Frontal cortex (tissue), 4 donors: ENCODE data around the gene OLR1. TPM values are rescaled to one million over a fixed set of nuclear protein-coding genes. Genes with fewer than 3 reads are reported as not detected.
"Not testable (repeated sequence)": the region's sequence is repeated elsewhere in the genome, so short reads cannot be mapped to it uniquely, and the experiment has no call there.

Experiments
- DNase-seq, 2 donors: peaks; one replicate each; pipeline ENCODE4 v3.0.0; 2012; ENCODE audit warnings: low spot score in 2 of 2
- FAIRE-seq: peaks from 2 replicates; lab custom pipeline; 2012; peaks lifted over from hg19 to GRCh38; lab: Jason Lieb, UNC
- total RNA-seq: library from RNA; depleted of rRNA; stranded (reverse); fragments of >200 nt; gene quantifications from one replicate; pipeline ENCODE4 v1.2.3, GENCODE V29; 2014
- donor health status: control.
- donor health status: control.
- donor health status: control.

Gene OLR1
- total RNA-seq, 1 donor from 2014 or later: 4.1 TPM

DNA sequence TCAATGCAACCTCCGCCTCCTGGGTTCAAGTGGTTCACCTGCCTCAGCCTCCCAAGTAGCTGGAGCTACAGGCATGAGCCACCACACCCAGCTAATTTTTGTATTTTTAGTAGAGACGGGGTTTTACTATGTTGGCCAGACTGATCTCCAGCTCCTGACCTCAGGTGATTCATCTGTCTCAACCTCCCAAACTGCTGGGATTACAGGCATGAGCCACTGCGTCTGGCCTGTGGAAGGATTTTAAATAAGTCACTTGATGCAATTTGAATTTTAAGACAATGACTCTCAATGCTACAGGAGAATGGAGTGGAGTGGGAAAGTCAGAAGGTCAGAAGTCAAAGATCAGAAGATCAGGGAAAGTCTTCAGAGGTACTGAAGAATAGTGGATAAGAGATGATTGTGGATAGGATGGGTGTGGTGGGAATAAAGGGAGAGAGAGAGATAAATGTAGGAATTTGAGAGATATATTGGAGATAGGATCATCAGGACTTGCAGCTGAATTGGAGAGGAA lies 22.3 kb upstream of the OLR1 start:
- FAIRE-seq (no peak), DNase-seq (no peak)

DNA sequence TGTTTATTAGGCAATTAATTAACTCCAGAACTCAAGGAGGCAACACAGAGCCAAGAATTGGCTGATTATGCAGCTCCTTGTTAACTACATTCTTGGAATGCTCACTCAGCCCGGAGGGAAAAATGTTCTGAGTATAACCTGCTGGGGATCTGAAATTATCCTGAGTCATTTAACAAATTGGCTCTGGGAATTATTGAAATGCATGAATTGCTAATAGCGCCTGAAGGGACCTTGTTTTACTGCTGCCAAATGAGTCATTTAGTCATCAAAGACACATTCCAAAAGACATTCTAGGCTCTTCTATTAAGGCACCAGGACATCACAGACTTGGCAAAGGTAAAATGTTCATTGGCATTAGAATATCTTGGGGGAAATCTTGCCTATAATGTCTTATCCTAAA lies 19.9 kb upstream of the OLR1 start:
- DNase-seq (no peak), FAIRE-seq (no peak)

DNA sequence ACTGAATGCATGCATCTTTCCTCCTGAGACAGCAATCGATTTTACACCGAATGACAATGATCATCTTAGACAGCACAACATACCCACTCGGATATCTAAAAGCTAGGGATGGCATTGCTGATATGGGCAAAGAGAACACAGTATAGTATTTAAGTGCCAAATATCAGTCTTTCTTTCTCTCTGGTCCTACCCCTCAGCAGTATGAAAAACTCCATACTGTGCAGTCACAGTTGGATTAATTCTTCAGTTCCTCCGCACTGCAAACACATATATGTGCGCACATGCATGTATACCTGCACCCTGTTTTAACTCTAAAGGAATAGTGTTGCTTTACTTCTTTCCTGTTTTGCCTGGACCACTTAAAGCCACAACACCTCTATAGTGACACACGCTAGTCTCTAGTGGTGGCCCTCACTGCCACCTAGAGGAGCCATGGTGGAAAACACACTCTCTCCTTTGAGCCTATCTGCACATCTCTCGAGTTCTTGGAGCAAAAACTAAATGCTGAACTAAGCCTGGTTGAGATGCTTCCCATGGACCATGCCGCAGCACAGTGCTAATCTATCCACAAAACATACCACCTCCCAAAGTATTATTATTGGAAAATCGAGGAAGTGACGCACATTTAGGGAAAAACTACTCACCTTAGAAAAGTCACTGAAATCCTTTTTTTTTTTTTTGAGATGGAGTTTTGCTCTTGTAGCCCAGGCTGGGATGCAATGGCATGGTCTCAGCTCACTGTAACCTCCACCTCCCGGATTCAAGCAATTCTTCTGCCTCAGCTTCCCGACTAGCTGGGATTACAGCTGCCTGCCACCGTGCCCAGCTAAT lies 18.8 kb upstream of the OLR1 start:
- DNase-seq: peak; percentile 45 to 74
- FAIRE-seq: no peak

DNA sequence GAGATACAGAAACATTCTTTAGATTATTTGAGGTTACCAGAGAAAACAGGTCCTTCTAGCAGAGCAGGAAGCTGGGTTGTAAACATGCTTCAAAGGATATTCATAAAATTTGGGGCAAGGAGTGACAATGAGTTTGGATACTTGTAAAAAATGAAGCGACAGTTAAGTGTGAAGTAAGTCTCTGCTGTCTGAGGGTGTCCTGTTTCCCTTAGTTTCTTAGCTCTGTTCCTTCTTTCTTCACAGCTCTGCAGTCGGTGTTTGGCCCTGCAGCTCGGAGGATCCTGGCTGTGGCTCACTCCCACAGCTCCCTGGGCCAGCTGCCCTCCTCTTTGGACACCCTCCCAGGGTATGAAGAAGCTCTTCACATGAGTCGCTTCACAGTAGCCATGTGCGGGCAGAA lies 17.7 kb upstream of the OLR1 start:
- DNase-seq (no peak), FAIRE-seq (no peak)

DNA sequence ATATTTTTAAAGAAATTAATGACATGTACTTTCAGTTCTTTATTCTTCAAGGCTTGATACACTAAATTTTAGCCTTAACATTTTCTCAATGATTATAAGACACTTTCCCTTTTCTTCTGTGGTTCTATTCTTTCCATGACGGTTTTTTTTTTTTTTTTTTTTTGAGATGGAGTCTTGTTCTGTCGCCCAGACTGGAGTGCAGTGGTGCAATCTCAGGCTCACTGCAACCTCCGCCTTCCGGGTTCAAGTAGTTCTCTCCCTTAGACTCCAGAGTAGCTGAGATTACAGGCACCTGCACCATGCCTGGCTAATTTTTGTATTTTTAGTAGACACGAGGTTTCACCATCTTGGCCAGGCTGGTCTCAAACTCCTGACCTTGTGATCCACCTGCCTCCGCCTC lies 15.0 kb upstream of the OLR1 start:
- not testable (repeated sequence) for DNase-seq, FAIRE-seq

DNA sequence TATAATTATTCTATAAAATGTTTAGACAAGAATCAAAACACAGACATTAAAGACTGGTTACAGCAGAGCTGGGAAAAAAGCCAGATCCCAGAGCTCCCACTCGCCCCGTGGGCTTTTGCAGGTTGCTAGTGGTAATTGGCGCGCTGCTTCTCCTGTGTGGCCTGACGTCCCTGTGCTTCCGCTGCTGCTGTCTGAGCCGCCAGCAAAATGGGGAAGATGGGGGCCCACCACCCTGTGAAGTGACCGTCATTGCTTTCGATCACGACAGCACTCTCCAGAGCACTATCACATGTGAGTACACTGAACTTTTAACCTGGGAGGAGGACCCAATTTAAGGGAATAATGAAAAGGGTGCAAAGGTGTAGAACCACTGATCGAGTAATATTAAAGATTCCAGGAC lies 14.4 kb upstream of the OLR1 start:
- FAIRE-seq: no peak
- no peak for DNase-seq

DNA sequence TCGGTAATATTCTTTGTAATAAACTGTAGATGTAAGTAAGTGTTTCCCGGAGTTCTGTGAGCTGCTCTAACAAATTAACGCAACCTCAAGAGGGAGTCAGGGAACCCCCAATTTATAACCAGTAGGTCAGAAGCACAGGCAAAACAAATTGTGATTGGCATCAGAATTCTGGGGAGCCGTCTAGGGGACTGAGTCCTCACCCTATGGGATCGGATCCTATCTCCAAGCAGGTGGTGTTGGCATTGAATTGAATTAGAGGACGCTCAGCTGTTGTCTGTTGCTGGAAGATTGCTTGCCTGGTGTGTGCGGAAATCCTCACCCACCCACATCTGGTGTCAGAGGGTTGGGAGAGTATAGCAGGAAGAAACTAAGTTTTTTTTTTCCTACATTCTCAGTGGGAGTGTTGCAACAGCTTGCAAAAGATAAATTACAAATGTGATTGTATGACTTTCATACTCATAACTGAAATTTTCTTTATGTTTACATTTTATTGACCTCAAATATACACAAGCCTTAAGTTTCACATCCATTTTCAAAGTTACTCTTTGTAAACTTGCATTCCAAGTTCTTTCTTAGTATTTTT lies 12.4 kb upstream of the OLR1 start:
- FAIRE-seq (no peak), DNase-seq (no peak)

DNA sequence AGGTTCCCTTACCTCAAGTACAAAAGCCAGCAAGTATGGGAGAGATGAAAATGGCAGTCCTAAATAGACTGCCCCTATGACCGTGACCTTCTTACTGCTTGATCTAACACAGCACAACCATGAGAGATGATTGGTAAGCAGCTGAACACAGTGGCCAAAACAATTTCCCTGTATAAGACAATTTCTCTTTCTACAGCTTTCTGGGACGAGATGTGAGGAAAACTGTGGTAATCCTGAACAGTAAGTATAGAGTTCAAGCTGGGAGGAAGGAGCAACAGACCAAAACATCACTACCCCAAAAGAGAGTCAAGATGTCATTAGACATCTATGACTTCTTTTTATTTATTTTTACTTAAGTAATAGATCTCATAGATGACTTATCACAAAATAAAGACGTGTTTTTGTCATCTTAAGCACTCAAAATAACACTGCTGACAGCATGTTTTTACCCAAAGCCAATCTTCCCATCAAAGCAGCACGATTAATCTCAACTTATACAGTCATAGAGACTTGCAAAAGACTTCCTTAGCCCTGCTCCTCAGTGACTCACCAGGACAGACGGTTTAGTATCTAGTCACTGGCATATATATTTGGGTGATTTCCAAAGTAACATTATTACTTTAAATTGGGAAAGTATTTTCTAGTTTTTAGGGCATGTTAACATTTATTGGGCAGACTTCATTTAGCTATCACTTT lies 10.6 kb upstream of the OLR1 start:
- FAIRE-seq (no peak), DNase-seq (no peak)

DNA sequence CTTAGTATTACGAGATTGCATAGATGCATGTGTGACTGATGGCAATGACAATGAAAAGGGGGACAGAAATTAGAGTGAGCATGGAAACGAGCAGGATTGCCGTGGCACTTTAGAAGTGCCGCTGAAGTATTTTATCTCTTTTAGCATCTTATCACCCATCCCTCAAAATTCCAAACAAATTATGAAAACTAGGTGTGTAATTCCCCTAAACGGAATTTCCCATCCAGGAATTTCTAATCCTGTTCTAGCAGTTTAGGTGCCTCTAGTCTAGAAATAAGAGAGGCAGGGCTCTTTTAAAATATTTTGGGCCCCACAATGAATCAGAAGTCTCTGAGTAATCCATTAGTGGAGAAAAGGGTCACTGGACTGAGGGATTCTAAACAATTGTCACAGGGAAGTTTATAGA lies 7.8 kb upstream of the OLR1 start:
- no peak for FAIRE-seq
- DNase-seq: no peak

DNA sequence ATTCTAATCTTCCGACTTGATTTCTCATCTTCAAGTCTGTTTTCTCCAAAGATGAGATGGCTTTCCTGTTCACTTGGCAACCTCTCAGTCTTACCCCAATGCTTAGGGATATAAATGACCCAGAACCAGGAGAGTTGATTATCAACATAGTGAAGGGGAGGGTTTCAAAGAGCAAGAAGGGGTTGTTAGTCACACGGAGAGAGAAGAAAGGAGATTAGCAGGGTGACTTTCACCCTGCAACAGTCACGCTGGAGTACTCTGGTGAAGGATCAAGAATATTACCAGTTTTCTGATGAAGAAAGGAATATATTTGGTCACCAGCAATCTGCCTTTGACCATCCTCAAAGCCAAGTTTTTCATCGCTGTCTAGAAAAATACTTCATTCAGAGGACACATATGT lies 6.9 kb upstream of the OLR1 start, which contains the start of gene TMEM52B:
Gene TMEM52B (plus strand): TSS at position 212 of the 400 bp plus-strand sequence. CDS start 543 bp downstream, outside the sequence.
- FAIRE-seq: no peak
- no peak for DNase-seq

DNA sequence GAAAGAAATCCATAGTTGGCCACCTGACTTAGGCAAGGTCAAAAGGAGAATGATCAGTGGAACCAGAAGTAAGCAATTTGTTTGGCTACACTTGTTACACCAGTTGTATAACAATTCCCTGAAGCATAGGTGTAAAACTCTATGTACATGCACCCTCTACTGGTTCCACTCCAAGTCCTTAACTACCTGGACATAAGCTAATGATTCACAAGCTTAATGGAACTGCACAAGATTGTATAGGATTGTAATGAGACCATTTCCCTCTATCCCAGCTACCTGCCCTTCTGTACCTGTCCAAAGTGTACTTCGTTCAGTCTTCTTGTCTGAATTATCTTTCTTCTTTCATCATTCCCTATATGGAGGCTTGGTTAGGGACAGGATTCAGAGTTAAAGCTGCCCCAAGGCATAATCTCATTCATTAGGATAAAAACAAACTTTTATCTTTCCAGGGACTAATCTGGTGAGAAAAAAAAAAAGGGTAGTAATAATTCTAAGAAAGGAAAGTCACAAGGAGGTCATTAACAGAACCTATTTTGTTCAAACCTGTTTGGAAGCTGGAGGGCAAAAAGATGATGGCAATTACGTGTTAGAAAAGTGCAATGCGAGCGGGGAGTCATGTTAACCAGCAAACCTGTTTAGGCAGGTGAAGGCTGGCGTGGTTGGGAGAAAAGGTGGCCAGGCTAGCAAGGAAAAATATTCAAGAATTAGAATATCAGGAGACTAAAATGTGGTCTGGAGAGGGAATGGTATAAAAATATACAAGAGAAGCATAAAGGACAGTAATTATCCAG lies 4.1 kb upstream of the OLR1 start:
- DNase-seq: no peak
- FAIRE-seq: no peak

DNA sequence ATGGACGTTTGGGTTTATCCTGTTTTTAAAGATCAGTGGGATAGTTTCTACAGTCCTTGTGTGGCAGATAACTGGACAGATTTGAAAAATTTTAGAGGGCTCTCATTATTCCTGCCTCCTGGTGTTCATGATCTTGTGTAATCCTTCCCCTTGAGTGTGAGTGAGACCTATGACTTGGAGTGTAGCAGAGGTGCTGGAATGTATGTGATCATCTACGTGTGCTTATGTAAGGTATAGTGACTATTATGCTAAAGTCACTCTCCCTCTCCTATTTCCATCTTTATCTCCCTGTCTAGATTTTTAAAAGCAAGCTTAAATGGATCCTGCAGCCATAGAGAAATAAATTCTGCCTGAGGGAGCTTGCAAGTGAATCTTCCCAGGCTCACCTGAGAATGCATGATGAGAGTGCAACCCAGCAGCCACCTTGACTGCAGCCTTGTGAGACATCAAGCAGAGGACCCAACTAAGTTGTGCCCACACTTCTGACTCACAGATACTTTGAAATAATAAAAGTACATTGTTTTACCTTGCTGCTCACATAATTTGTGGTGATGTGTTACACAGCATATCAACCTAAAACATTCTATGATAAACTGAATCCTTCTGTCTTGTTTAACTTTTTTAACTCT lies 3.2 kb upstream of the OLR1 start:
- no peak for DNase-seq
- FAIRE-seq: no peak

DNA sequence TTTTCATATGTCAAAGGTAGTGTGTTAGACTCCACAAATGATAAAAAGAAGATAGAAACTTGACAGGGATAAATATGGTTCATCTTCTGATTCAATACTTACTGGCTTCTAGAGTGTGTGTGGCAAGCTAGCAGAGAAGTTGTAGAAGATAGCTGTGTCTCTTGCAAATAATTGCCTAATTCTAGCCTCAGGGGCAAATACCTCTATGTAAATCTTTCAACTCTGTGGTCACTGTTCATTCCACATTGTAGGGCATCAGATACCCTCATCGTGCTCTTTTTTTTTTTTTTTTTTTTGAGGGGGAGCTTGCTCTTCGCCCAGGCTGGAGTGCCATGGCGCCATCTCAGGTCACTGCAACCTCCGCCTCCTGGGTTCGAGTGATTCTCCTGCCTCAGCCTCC lies 1.7 kb downstream of the OLR1 start:
- FAIRE-seq (no peak), DNase-seq (no peak)

DNA sequence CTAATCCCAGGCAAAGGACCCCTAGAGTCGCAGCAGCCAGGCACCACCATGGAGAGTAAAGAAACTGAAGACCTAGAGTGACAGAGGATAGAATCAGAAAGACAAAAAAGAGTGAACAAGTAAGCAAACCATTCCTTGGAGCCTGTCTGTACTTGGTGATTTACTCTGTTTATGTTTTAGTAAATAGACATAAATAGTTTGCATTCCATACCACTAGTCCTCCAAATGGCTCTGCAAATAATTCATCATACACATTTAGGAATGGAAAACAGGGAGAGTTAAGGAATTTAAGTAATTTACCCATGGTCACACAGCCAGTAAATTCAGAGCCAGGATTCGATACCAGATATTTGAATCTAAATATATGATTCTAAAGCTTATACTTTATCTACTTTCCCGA lies 2.8 kb downstream of the OLR1 start:
- DNase-seq (no peak), FAIRE-seq (no peak)

DNA sequence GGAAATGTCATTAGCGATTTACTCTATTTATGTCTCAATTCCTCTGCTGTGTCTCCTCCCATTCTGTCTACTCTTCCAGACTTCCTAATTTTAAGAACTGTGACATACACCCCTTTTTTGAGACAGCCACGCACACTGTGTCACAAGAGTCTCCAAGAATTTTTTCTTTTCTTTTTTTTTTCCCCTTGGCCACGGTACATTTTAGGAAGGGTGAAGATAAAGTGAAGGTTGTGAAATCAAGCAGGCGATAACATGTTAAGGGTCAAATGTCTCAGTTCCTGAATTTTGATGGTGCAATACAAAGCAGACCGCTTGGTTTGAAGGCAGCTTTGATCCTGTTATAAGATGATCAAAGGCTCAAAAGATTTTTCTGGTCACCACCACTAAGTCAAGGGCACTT lies 4.3 kb downstream of the OLR1 start:
- no peak for DNase-seq
- no peak for FAIRE-seq

DNA sequence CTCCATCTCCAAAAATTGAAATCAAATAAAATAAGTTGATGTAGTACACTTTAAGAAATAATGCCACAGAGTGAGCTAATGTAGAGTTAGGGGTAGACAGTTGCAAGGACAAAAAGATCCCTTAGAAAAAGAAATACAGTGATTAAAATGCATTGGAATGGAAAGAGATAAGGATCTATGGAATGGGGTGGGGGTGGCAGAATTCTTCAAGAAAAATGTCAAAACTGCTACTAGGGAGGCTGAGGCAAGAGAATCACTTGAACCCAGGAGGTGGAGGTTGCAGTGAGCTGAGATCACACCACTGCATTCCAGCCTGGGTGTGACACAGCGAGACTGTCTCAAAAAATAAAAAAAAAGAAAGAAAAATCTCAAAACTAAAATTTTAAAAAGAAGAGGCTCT lies 6.5 kb downstream of the OLR1 start:
- DNase-seq (no peak), FAIRE-seq (no peak)

DNA sequence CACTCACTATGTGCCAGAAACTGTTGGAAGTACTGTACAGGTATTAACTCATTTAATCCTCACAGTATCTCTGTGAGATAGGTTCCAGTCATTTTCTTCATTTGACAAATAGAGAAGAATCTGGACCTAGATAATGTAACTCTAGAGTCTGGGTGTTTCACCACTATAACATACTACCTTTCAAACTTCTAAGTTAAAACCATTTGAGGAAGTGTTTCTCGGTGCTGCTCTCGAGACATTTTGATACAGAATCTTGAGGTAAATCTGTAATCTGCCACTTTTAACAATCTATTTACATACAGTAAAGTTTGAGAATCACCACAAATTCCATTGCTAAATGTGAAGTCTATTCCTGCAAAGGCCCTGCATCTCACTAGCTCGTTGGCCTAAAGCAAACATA lies 8.8 kb downstream of the OLR1 start:
- FAIRE-seq (no peak), DNase-seq (no peak)

DNA sequence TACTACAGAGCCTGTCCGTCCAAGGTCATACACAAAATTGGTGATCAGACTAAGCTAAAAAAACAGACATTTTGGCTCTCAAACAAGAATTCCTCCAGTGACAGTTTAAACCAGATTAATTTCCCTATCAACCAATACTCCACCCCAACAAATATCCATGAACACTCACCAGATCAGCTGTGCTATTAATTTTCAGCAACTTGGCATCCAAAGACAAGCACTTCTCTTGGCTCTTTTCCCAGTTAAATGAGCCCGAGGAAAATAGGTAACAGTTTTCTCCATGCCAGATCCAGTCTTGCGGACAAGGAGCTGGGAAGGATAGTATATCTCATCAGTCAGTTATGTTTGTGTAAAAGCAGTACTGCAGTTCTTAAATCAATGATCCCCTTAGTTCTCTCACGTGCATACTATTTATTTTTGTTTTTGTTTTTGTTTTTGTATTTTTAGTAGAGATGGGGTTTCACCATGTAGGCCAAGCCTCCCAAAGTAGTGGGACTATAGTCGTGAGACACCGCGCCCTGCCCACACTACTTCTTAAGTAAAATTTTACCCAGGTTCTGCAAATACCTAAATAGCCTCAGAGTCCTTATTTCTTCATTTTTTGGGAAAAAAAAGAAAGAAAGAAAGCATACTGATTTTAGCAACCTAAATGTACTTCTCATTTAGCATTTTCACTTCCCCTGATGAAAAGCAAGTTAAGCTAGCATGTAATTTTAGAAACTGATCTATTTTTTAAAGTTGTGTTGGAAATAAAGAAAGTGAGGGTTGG lies 11.1 kb downstream of the OLR1 start:
- DNase-seq (no peak), FAIRE-seq (no peak)

DNA sequence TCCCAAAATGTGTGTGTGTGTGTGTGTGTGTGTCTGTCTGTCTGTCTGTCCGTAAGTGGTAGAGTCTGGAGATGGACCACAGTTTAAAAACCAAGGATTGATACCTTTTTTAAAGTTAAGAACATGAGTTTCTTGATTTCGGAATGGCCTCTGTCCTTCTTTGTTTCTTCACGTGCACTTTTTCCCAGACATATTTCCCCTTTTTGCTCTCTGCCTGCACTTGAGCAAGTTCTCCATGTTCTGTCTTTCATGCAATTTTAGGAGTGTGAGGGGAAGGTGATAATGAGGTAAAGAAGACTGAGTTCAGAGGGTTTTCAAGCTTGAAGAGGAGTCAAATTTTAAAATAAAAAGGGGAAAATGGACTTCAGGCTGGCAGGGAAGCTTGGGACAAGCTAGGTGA lies 12.7 kb downstream of the OLR1 start:
- DNase-seq (no peak), FAIRE-seq (no peak)
